ENCODE data around the gene PGA3.

DNA sequence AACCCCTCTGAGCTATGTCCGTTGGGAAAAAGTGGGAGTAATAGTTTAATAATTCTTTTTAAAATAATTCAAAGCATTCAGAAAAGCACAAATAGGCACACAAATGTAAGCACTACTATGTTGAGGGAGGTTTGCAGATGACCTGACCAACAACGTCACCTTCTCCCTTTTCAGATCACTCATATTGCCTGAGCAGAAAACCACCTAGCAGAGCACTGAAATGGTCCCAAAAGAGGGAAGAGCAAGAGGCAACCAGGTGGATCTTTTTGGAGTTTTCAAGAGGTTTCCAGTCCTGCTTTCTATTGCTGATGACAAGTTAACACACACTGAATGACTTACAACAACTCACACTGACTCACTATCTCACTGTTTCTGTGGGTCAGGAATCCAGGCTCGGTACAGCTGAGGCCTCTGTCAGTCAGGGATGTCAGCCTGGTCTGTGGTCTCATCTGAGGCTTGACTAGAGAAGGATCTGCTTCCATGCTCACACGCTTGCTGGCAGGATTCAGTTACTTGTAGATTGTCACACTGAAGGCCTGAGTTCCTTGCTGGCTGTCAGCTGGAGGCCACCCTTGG, 4.3 kb upstream of the PGA3 start:
- TF ChIP-seq CTCF (IDR thresholded peaks at IDR 0.05), result no peak
- TF ChIP-seq ZFX (IDR thresholded peaks at IDR 0.05; ENCODE audit: borderline replicate concordance), result no peak
